ENCODE measurements around the gene CABLES2.

DNA sequence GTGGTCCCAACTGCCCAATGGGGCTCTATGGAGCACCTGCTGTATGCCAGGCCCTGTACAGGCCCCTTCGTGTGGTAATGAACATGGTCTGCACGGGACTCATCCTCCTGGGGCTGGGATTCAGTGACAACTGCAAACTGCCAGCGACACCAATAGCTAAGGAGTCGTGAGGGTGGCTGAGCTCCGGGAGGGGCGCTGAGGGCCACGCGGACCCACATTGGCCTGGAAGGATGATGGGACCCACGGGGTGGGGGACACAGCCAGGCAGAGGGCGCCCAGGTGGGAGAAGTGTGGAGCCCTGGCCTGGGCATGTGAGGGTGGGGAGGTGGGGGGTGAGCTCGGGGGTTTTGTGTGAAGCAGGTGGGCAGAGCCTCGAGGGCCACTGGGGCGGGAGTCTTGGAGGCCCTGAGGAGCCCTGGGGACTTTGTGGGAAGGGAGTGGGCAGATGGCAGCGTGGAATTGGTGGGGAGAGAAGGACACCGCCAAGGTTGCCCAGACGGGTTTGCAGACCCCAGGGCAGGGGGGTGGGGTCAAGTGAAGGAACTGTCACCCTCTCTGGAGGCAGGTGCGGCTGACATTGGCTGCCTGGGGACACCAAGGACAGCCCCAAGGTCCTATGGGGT is 46.2 kb upstream of the CABLES2 start:
- TF ChIP-seq CTCF (IDR thresholded peaks at IDR 0.05), result no peak
- no peak for TF ChIP-seq EZH2phosphoT487 (IDR thresholded peaks at IDR 0.05)
